Measurements from ENCODE around the gene KIF20A.
"Not testable (repeated sequence)": the region's sequence is repeated elsewhere in the genome, so short reads cannot be mapped to it uniquely, and the experiment has no call there.

The KIF20A gene

DNA sequence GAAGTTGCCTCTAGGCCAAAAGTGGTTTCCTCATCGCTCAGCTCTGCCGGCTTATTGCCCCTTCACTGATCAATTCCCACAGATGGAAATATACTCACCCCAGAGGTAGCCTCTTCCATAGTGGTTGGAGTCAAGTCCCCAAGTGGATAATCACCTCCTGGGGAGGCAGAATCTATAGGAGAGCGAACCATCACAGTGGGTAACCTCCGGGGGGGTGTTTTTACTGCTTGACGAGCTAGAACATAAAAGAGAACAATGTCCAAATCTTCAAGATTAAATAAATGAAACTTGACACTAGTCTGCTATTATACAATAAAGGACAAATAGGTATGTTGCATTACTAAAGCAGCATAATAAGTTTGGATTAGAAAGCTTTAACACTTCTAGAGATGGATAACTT, 9.8 kb upstream of the KIF20A start:
- H3K27ac Mint-ChIP-seq: no peak overlapping the region
- peaks cover 4% of the 10 kb centered on the region for H3K4me1 Mint-ChIP-seq (ENCODE audit: low read depth)
- peaks cover 9% of the 10 kb centered on the region for H3K36me3 Mint-ChIP-seq
- no peaks in the 10 kb centered on the region for H3K27me3 Mint-ChIP-seq
- no peak overlapping the region for H3K4me3 Mint-ChIP-seq
- H3K9me3 Mint-ChIP-seq (ENCODE audit: low read depth): no peaks in the 10 kb centered on the region

DNA sequence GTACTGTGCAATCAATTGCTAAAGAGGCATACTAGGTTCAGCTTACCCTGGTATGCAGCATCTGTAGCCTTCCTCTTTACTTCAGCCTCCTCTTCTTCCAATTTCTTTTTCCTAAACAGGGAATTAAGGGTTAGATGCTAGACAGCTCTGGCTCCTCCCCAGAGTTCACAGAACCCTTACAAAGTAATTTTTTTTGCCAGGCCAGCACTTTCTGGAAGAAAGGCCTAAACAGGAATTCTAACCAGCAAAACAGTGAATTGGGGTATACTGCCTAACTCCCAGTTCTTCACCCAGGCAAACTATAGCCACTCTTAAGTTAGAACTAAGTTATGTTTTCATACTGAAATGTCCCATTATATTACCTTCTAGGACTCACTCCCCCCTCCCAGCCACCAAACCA, 8.6 kb upstream of the KIF20A start:
- Mint-ChIP-seq H3K4me3 (no peak overlapping the region), H3K27ac (no peak overlapping the region), H3K9me3 (ENCODE audit: low read depth) (no peaks in the 10 kb centered on the region), H3K4me1 (ENCODE audit: low read depth) (peaks cover 6% of the 10 kb centered on the region), H3K27me3 (no peaks in the 10 kb centered on the region), H3K36me3 (peaks cover 9% of the 10 kb centered on the region)

DNA sequence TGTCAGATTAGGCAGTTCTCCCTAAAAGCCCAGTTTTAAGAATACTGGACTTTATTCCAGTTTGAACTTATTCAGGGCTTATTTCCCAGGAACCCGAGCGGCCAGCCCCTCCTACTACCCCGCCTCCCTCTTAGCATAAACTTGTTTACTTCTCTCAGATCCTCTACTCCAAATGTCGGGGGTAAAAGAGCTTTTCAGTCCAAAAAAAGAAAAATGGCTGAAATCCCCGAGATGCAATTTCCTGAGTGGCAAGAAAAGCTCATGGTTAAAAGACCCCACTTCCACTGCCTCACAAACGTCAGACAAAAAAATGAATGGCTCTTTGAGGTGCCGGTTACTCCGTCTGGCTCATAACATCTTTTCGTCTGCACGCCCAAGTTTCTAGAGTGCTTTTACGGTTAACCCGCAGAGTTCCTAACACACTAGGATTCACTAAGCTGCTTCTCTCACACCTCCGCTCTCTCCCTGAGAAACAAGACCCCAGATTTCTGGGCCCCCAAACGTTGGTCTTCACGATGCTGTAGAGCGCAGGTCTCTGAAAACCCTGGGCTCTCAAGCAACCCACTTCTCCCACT, 884 bp upstream of the KIF20A start:
- no peaks in the 10 kb centered on the region for H3K9me3 Mint-ChIP-seq (ENCODE audit: low read depth)
- no peaks in the 10 kb centered on the region for H3K36me3 Mint-ChIP-seq
- H3K27ac Mint-ChIP-seq: no peak overlapping the region
- no peak overlapping the region for H3K4me3 Mint-ChIP-seq
- no peaks in the 10 kb centered on the region for H3K27me3 Mint-ChIP-seq
- H3K4me1 Mint-ChIP-seq (ENCODE audit: low read depth): peaks cover 14% of the 10 kb centered on the region

DNA sequence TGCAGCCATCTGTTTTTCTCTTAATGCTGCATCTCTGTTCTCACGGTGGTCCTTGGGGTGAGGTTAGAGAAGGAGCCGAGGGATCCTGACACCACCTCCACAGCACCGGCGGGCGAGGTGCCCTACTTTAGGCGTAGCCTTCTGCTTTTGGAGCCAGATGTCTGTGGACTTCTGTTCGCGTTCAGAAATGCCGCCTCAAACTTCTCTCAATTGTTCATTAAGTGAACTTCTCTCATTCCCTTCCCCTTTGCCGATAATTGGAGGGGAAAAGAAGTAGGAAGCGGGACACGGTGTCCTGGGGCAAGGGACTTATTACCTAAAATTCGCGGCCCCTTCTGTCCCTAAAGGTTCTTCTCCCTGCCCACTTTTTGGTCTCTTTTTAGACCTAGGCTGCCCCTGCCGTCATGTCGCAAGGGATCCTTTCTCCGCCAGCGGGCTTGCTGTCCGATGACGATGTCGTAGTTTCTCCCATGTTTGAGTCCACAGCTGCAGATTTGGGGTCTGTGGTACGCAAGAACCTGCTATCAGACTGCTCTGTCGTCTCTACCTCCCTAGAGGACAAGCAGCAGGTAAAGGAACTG, 455 bp downstream of the KIF20A start:
- no peaks in the 10 kb centered on the region for H3K9me3 Mint-ChIP-seq (ENCODE audit: low read depth)
- no peaks in the 10 kb centered on the region for H3K36me3 Mint-ChIP-seq
- H3K27ac Mint-ChIP-seq: no peak overlapping the region
- H3K27me3 Mint-ChIP-seq: no peaks in the 10 kb centered on the region
- H3K4me1 Mint-ChIP-seq (ENCODE audit: low read depth): peaks cover 10% of the 10 kb centered on the region
- H3K4me3 Mint-ChIP-seq: no peak overlapping the region

DNA sequence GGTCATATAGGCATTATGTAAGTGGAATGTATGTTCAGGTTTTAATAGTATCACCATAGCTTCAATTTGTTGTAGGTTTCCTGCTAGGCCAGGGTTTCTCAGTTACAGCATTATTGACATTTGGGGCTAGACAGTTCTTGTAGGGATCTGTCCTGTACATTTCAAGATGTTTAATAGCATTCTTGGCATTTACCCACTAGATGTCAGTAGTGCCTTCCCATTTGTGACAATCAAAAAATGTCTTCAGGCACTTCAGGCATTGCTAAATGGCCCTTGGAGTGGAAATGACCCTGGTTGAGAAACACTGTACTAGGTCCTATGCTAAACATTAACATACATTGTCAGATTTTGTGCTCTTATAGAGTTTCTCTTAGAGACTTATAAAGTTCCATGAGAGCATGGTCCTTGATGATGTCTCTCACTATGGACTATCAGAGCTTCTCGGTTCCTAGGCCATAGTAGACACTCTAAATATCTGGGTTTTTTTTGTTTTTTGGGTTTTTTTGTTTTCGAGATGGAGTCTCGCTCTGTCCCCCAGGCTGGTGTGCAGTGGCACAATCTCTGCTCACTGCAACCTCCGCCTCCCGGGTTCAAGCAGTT, 1.4 kb downstream of the KIF20A start:
- Mint-ChIP-seq H3K4me3 (no peak overlapping the region), H3K4me1 (ENCODE audit: low read depth) (peaks cover 8% of the 10 kb centered on the region), H3K9me3 (ENCODE audit: low read depth) (no peaks in the 10 kb centered on the region), H3K27ac (no peak overlapping the region), H3K27me3 (no peaks in the 10 kb centered on the region), H3K36me3 (no peaks in the 10 kb centered on the region)

DNA sequence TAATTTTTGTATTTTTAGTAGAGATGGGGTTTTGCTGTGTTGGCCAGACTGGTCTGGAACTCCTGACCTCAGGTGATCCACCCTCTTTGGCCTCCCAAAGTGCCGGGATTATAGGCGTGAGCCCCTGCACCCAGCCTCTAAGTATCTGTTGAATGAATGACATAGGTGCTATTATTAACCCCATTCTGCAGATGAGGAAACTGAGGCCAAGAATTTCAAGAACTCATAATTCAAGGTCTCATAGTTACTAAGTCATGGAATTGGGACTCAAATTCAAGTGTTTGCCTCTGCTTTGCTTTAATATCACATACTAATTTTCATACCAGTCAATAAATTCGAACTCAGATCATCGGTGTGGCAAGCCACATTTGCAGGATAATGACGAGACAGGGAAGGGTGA, 1.9 kb downstream of the KIF20A start:
- H3K36me3 Mint-ChIP-seq: no peaks in the 10 kb centered on the region
- no peak overlapping the region for H3K27ac Mint-ChIP-seq
- H3K27me3 Mint-ChIP-seq: no peaks in the 10 kb centered on the region
- H3K4me3 Mint-ChIP-seq: no peak overlapping the region
- no peaks in the 10 kb centered on the region for H3K9me3 Mint-ChIP-seq (ENCODE audit: low read depth)
- H3K4me1 Mint-ChIP-seq (ENCODE audit: low read depth): peaks cover 8% of the 10 kb centered on the region

DNA sequence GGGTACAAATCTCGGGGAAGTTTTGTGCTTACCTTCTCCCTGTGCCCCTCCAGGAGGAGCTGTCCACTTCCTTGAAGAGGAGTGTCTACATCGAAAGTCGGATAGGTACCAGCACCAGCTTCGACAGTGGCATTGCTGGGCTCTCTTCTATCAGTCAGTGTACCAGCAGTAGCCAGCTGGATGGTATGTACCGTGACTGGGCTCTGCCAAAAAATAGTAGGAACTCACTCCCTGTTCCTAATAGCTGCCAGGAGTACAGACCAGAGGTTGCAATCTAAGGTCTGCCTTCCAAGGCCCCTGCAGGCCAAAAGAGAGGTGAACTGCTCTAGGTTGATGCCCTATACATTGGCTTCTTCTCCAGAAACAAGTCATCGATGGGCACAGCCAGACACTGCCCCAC, 3.9 kb downstream of the KIF20A start:
- no peaks in the 10 kb centered on the region for H3K36me3 Mint-ChIP-seq
- H3K27ac Mint-ChIP-seq: no peak overlapping the region
- peaks cover 3% of the 10 kb centered on the region for H3K4me1 Mint-ChIP-seq (ENCODE audit: low read depth)
- H3K9me3 Mint-ChIP-seq (ENCODE audit: low read depth): no peaks in the 10 kb centered on the region
- H3K27me3 Mint-ChIP-seq: no peaks in the 10 kb centered on the region
- no peak overlapping the region for H3K4me3 Mint-ChIP-seq

DNA sequence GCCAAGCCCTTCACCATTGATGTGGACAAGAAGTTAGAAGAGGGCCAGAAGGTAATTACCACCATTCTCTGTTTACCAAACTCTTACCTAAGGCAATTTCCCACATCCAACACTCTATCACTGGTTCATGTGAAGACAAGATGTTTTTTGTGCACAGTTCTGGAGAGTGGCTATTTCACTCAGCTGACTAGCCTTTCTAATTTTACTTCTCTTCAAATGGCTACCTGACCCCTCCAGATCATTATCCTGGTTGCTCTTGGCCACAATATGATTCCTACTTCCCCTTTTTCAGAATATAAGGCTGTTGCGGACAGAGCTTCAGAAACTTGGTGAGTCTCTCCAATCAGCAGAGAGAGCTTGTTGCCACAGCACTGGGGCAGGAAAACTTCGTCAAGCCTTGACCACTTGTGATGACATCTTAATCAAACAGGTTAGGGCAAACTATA, 7.1 kb downstream of the KIF20A start:
- Mint-ChIP-seq H3K9me3 (ENCODE audit: low read depth) (no peaks in the 10 kb centered on the region), H3K36me3 (peaks cover 2% of the 10 kb centered on the region), H3K27me3 (no peaks in the 10 kb centered on the region), H3K27ac (no peak overlapping the region), H3K4me3 (no peak overlapping the region), H3K4me1 (ENCODE audit: low read depth) (no peaks in the 10 kb centered on the region)

DNA sequence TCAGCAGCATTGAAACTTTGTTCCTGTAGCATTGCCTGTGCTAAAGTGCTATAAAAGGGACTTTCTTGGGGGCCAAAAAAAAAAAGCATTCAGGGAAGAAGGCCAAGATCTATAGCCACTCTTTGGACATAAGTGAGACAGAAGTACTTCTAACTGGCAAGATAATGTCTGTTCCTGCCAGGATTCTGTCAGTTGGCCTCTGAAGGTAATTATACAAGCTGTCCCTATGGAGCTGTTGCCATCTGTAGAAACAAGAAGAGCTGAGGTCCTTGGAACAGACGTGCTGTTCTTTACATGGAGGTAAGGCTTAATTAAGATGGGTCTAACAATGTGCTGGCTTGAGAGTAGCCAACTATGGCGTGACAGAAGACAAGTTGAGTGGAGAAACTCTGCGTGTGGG, 9.7 kb downstream of the KIF20A start:
- Mint-ChIP-seq H3K9me3 (ENCODE audit: low read depth) (no peaks in the 10 kb centered on the region), H3K4me3 (no peak overlapping the region), H3K36me3 (peaks cover 2% of the 10 kb centered on the region), H3K27ac (no peak overlapping the region), H3K4me1 (ENCODE audit: low read depth) (no peaks in the 10 kb centered on the region), H3K27me3 (no peaks in the 10 kb centered on the region)

DNA sequence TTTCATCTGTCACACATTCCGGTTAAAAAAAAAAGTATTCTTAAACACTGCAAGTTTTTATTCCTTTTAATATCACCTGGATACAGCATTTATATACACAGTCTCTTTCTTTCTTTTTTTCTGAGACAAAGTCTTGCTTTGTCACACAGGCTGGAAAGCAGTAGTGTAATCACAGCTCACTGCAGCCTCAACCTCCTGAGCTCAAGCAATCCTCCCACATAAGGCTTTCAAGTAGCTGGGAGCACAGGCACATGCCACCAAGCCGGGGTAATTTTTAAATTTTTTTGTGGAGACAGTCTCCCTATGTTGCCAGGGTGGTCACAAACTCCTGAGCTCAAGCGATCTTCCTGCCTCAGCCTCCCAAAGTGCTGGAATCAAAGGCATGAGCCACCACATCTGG, 13.9 kb downstream of the KIF20A start:
- H3K4me3 Mint-ChIP-seq: no peak overlapping the region
- no peak overlapping the region for H3K27ac Mint-ChIP-seq
- peaks cover 4% of the 10 kb centered on the region for H3K36me3 Mint-ChIP-seq
- no peaks in the 10 kb centered on the region for H3K27me3 Mint-ChIP-seq
- no peaks in the 10 kb centered on the region for H3K9me3 Mint-ChIP-seq (ENCODE audit: low read depth)
- no peaks in the 10 kb centered on the region for H3K4me1 Mint-ChIP-seq (ENCODE audit: low read depth)

DNA sequence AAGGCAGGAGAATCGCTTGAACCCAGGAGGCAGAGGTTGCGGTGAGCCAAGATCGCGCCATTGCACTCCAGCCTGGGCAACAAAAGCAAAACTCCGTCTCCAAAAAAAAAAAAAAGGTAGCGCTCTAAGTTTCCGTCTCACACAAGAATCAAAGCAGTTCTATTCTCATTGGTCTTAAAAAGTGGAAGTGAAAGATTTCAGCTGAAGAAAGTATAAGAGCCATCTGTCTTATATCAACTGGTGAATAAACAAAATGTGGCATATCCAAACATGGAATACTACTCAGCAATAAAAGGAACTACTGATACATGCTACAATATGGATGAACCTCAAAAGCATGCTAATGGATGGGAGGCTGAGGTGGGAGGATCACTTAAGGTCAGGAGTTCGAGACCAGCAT, 14.9 kb downstream of the KIF20A start:
- not testable (repeated sequence) for H3K36me3 Mint-ChIP-seq; H3K27ac Mint-ChIP-seq; H3K4me3 Mint-ChIP-seq; H3K27me3 Mint-ChIP-seq; H3K9me3 Mint-ChIP-seq (ENCODE audit: low read depth); H3K4me1 Mint-ChIP-seq (ENCODE audit: low read depth)

DNA sequence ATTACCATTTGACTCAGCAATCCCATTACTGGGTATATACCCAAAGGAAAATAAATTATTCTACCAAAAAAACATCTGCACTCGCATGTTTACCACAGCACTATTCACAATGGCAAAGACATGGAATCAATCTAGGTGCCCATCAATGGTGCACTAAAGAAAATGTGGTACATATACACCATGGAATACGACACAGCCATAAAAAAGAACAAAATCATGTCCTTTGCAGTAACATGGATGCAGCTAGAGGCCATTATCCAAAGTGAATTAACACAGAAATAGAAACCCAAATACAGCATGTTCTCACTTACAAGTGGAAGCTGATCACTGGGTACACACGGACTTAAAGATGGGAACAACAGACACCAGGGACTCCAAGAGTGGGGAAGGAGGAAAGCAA, 32.1 kb downstream of the KIF20A start:
- Mint-ChIP-seq H3K4me1 (ENCODE audit: low read depth) (peaks cover 28% of the 10 kb centered on the region), H3K27ac (no peak overlapping the region), H3K36me3 (peaks cover 2% of the 10 kb centered on the region), H3K27me3 (no peaks in the 10 kb centered on the region), H3K9me3 (ENCODE audit: low read depth) (no peaks in the 10 kb centered on the region), H3K4me3 (peak overlapping the region; percentile 75)

DNA sequence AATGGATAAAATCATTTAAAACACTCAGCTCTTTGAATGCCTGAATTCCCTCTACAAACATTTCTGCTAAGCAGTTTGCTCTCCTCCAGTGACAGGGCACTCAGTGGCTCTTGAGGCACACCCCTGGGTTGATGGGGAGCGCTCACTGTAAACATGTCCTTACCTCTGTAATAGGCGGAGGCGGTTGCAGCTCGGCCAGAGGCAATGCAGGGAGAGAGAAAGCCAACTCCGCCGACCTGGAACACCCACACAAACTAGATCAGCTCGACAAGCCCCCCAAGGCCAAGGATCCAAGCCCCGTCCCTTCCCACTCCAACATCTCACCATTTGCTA, 33.9 kb downstream of the KIF20A start:
- H3K4me3 Mint-ChIP-seq: peak overlapping the region; percentile 99
- peaks cover 26% of the 10 kb centered on the region for H3K4me1 Mint-ChIP-seq (ENCODE audit: low read depth)
- no peaks in the 10 kb centered on the region for H3K27me3 Mint-ChIP-seq
- peak overlapping the region; percentile 98 for H3K27ac Mint-ChIP-seq
- H3K9me3 Mint-ChIP-seq (ENCODE audit: low read depth): no peaks in the 10 kb centered on the region
- H3K36me3 Mint-ChIP-seq: peaks cover 2% of the 10 kb centered on the region

DNA sequence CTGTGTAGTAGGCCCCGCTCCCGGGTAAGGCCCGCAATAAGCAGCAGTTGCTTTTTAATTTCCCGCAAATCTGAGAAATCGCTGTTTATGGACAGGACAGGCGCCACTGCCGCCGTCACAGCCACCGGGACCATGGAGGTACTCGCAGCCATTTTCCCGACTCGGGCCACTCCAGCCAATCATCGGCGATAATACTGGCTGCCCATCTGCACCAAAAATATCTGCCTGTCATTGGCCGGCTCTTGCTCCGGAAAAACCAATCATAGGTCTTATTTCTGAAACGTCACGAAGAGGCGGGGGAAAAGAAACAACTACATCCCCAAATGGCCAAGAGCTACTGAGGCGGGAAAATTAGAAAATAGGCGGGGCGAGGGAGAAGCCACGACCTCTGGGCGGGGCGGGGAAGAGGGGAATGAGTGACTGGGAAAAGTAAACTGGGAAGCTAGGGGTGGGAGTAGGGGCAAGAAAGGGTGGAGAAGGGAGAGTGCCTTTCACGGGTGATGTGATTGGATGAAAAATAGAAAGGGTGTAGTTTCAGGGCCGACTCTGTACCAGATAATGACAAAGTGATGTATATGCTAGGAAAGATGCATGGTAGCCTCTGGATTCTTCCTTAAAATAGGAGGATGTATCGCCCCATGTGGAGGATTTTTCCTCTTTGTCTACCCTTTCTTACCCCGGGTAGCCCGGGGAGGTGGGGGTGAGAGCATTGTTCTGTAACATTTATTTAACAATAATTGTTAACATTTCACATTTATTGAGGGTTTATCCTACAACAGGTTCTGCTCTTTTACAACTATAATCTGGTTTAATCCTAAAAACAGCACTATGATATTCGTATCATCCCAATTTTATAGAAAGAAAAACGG, 34.5 kb downstream of the KIF20A start, which contains the start of gene CDC23:
CDC23 (minus strand) TSS at position 163 of the 869 bp plus-strand sequence; CDS start at position 152, 11 bp downstream.
- H3K4me3 Mint-ChIP-seq: peak within 1 kb of the TSS; percentile 99
- H3K27ac Mint-ChIP-seq: peak within 1 kb of the TSS; percentile 98
- peaks cover 2% of the 10 kb centered on the region for H3K36me3 Mint-ChIP-seq
- H3K4me1 Mint-ChIP-seq (ENCODE audit: low read depth): peaks cover 24% of the 10 kb centered on the region
- no peaks in the 10 kb centered on the region for H3K27me3 Mint-ChIP-seq
- no peaks in the 10 kb centered on the region for H3K9me3 Mint-ChIP-seq (ENCODE audit: low read depth)

DNA sequence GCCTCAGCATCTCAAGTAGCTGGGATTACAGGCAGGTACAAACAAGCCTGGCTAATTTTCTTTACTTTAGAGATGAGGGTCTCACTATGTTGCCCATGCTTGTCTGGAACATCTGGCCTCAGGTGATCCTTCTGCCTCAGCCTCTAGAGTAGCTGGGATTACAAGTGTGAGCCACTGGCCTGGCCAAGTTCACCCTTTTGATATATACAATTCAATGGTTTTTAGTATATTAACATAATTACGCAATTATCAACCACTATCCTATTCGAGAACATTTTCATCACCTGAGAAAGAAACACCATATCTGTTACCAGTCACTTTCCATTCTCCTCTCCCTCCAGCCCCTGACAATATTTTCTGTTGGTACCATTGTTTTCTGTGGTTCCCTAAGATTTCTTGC, 37.9 kb downstream of the KIF20A start:
- Mint-ChIP-seq H3K27ac (no peak overlapping the region), H3K4me3 (no peak overlapping the region), H3K9me3 (ENCODE audit: low read depth) (no peaks in the 10 kb centered on the region), H3K4me1 (ENCODE audit: low read depth) (peaks cover 16% of the 10 kb centered on the region), H3K36me3 (no peaks in the 10 kb centered on the region), H3K27me3 (peaks cover 1% of the 10 kb centered on the region)
